ENCODE measurements around the gene IL5. TPM values are rescaled to one million over a fixed set of nuclear protein-coding genes. Genes with fewer than 3 reads are reported as not detected.
A peak's percentile ranks its signal among the peaks of the same experiment; 100 is the strongest.
"Not testable (repeated sequence)": the region's sequence is repeated elsewhere in the genome, so short reads cannot be mapped to it uniquely, and the experiment has no call there.

IL5 gene
- total and polyA plus RNA-seq, 9 donors = not detected

GRCh38 chr5:132557478-132558172 is 14.3 kb upstream of the IL5 start:
- intact Hi-C loops (cut with DNase I) = no loop called here
- 1 to 5% (median 2%) methylated on average over 15 of the region's 15 CpGs for WGBS, 3 donors
- TF ChIP-seq EP300 (IDR thresholded peaks at IDR 0.05) (no peak), POLR2A (IDR thresholded peaks at IDR 0.05) (no peak), CTCF (IDR thresholded peaks at IDR 0.05) (no peak)
- H3K27me3 ChIP-seq = no peaks in the 10 kb centered on the region
- H3K4me3 ChIP-seq = peak overlapping the region; percentile 67
- peak overlapping the region in 1 of 2 donors; percentile 76 for H3K27ac ChIP-seq
- no peaks in the 10 kb centered on the region for H3K9me3 ChIP-seq
- H3K36me3 ChIP-seq = no peaks in the 10 kb centered on the region
- peaks cover 4% of the 10 kb centered on the region for H3K4me1 ChIP-seq (ENCODE audit: insufficient read depth)
- DNase-seq = peak; percentile 19 to 49 (median 38)

GRCh38 chr5:132556763-132557477 is 13.6 kb upstream of the IL5 start, which contains the start of gene RAD50:
Gene RAD50, plus strand, starts transcription at chr5:132556977. Its CDS starts 348 bp downstream, at chr5:132557325.
- 0 to 1% (median 0%) methylated on average over 34 to 53 of the region's 53 CpGs for WGBS, 3 donors
- TF ChIP-seq POLR2A (IDR thresholded peaks at IDR 0.05) = peak; percentile 81
- TF ChIP-seq EP300 (IDR thresholded peaks at IDR 0.05) = no peak
- Histone ChIP-seq H3K27ac (peak within 1 kb of the TSS; percentile 76 to 81), H3K4me1 (ENCODE audit: insufficient read depth) (peaks cover 4% of the 10 kb centered on the region), H3K9me3 (no peaks in the 10 kb centered on the region), H3K36me3 (no peaks in the 10 kb centered on the region), H3K27me3 (no peaks in the 10 kb centered on the region), H3K4me3 (peak within 1 kb of the TSS; percentile 67)
- intact Hi-C loops (cut with DNase I) = no loop called here
- DNase-seq = peak; percentile 94 to 97 (median 94)

GRCh38 chr5:132556153-132556762 is 12.9 kb upstream of the IL5 start:
- DNase-seq = no peak
- Histone ChIP-seq H3K27ac (peak overlapping the region; percentile 76 to 81), H3K9me3 (no peaks in the 10 kb centered on the region), H3K36me3 (no peaks in the 10 kb centered on the region), H3K4me1 (ENCODE audit: insufficient read depth) (peaks cover 4% of the 10 kb centered on the region), H3K4me3 (peak overlapping the region; percentile 67), H3K27me3 (no peaks in the 10 kb centered on the region)
- 19 to 32% (median 29%) methylated on average over 15 of the region's 15 CpGs for WGBS, 3 donors
- no peak for TF ChIP-seq EP300 (IDR thresholded peaks at IDR 0.05)
- TF ChIP-seq CTCF (IDR thresholded peaks at IDR 0.05) = no peak
- no peak for TF ChIP-seq POLR2A (IDR thresholded peaks at IDR 0.05)
- intact Hi-C loops (cut with DNase I) = no loop called here

GRCh38 chr5:132549576-132549975 is 6.3 kb upstream of the IL5 start:
- no peak for DNase-seq
- Histone ChIP-seq H3K9me3 (no peaks in the 10 kb centered on the region), H3K27me3 (no peaks in the 10 kb centered on the region), H3K36me3 (no peaks in the 10 kb centered on the region), H3K27ac (no peak overlapping the region), H3K4me3 (no peak overlapping the region), H3K4me1 (ENCODE audit: insufficient read depth) (no peaks in the 10 kb centered on the region)
- intact Hi-C loops (cut with DNase I) = no loop called here
- 86 to 93% (median 89%) methylated on average over 2 of the region's 2 CpGs for WGBS, 3 donors
- TF ChIP-seq CTCF (IDR thresholded peaks at IDR 0.05) (no peak), EP300 (IDR thresholded peaks at IDR 0.05) (no peak), POLR2A (IDR thresholded peaks at IDR 0.05) (no peak)

GRCh38 chr5:132548834-132549233 is 5.5 kb upstream of the IL5 start:
- H3K36me3 ChIP-seq; H3K9me3 ChIP-seq; H3K27ac ChIP-seq; intact Hi-C loops (cut with DNase I); H3K4me1 ChIP-seq (ENCODE audit: insufficient read depth); H3K4me3 ChIP-seq; DNase-seq; H3K27me3 ChIP-seq: not testable (repeated sequence)
- WGBS, 3 donors = 84 to 93% (median 90%) methylated on average over 5 to 7 of the region's 7 CpGs
